K562 (cell line): ENCODE data around the gene DEGS1. TPM values are rescaled to one million over a fixed set of nuclear protein-coding genes. Genes with fewer than 3 reads are reported as not detected.

Source experiments
- BCOR ChIP-seq: fragments of 450-650 bp; IDR thresholded peaks from 2 replicates; pipeline ENCODE4 v1.6.1; 2016
- CHD1 ChIP-seq: fragments of 200-600 bp; sonication (generic); IDR thresholded peaks from one replicate; pipeline ENCODE4 v1.6.1; 2012; ENCODE audit warnings: mild to moderate bottlenecking, moderate library complexity, low read length, inconsistent platforms
- FOSL1 ChIP-seq: fragments of 200-800 bp; sonication (Bioruptor generic); conservative IDR thresholded peaks from 2 replicates; pipeline ENCODE4 v1.6.1; 2016; ENCODE audit warnings: missing genetic modification characterization, missing compliant biosample characterization
- MTA3 ChIP-seq: fragments of 450-650 bp; formaldehyde crosslinking; IDR thresholded peaks from 2 replicates; pipeline ENCODE4 v1.6.1; 2017; ENCODE audit warnings: mild to moderate bottlenecking, borderline replicate concordance
- POLR2H ChIP-seq: IDR thresholded peaks from 2 replicates; pipeline ENCODE4 v1.6.1; 2016; ENCODE audit warnings: missing genetic modification characterization, low read depth, mild to moderate bottlenecking, control low read depth, missing compliant biosample characterization, moderate library complexity
- ZBTB8A ChIP-seq: fragments of 450-650 bp; IDR thresholded peaks from 2 replicates; pipeline ENCODE4 v1.6.1; 2018; ENCODE audit warnings: mild to moderate bottlenecking, moderate library complexity; ENCODE audit not compliant: partially characterized antibody
- ZNF134 ChIP-seq: fragments of 250-450 bp; sonication (Bioruptor Pico); conservative IDR thresholded peaks from 2 replicates; pipeline ENCODE4 v1.4.0; 2020
- ZNF696 ChIP-seq: fragments of 250-450 bp; sonication (Bioruptor Pico); conservative IDR thresholded peaks from 2 replicates; pipeline ENCODE4 v1.4.0; 2020; ENCODE audit warnings: mild to moderate bottlenecking, moderate library complexity
- polyA plus RNA-seq, 8 experiments: library from polyadenylated mRNA; depleted of rRNA in 4 of 8; stranded (reverse) in 5 of 8; unstranded in 3 of 8; fragments of >200 nt; fragmentation: Nextera tagmentation in 2 of 8; fragmentation: Illumina TruSeq in 1 of 8; extraction: Ambion mirVana in 2 of 8; extraction: Trizol in 1 of 8; gene quantifications; 2 replicates each; pipeline versions ENCODE4 v1.2.1 to v1.2.3, GENCODE V29; 2011 to 2014; ENCODE audit warnings: inconsistent platforms in 1 of 8, missing spikeins in 1 of 8
- total RNA-seq, 7 experiments: library from RNA; depleted of rRNA in 6 of 7; stranded (reverse); fragments of >200 nt in 6 of 7; fragmentation: Illumina TruSeq in 2 of 7; extraction: Trizol in 2 of 7; gene quantifications; 2 replicates each; pipeline versions ENCODE4 v1.2.1 to v1.2.3, GENCODE V29; 2011 to 2021; ENCODE audit warnings: low replicate concordance in 1 of 7
- TF ChIP-seq, protein P1 (sequence below): fragments of 450-650 bp; IDR thresholded peaks from 2 replicates; pipeline ENCODE4 v1.6.1; 2018; ENCODE audit warnings: mild to moderate bottlenecking, low read depth; ENCODE audit not compliant: partially characterized antibody

The DEGS1 gene
- total and polyA plus RNA-seq, 9 of the 15 experiments (the other 6 are each of a cell fraction or from before 2014, with no cell fraction given), result 12.3 to 95.0 (median 38.8) TPM

DNA sequence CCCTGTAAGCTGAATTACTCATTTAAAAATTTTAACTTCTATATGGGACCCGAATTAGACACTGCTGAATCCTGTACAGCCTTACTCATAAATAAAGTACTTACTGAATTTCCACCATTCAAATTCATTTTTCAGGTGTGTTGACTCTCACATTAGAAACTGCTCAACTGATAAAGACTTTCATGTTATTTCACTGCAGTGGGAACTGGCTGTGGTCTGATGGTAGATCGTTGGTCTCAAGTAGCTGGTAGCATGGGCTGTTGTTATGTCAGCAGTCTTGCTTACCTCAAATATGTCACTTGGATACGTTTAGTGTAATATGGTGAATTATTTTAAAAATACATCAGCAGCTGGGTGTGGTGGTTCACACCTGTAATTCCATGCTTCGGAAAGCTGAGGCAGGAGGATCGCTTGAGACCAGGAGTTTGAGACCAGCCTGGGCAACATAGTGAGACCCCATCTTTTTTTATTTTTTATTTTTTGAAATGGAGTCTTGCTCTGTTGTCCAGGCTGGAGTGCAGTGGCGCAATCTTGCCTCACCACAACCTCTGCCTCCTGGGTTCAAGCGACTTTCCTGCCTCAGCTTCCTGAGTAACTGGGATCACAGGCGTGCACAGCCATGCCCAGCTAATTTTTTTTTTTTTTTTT lies 10.4 kb downstream of the DEGS1 start (continued):
- peak; percentile 79 for TF ChIP-seq BCOR
- no peak for TF ChIP-seq MTA3
- TF ChIP-seq POLR2H (tag), result no peak
- TF ChIP-seq ZNF134, result no peak
- TF ChIP-seq, protein P1, sequence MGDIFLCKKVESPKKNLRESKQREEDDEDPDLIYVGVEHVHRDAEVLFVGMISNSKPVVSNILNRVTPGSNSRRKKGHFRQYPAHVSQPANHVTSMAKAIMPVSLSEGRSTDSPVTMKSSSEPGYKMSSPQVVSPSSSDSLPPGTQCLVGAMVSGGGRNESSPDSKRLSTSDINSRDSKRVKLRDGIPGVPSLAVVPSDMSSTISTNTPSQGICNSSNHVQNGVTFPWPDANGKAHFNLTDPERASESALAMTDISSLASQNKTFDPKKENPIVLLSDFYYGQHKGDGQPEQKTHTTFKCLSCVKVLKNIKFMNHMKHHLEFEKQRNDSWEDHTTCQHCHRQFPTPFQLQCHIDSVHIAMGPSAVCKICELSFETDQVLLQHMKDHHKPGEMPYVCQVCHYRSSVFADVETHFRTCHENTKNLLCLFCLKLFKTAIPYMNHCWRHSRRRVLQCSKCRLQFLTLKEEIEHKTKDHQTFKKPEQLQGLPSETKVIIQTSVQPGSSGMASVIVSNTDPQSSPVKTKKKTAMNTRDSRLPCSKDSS, result no peak
- TF ChIP-seq ZNF696 (CRISPR knock-in tag), result no peak
- TF ChIP-seq CHD1, result no peak
- no peak for TF ChIP-seq ZBTB8A
- TF ChIP-seq FOSL1 (tag), result no peak
